ENCODE data around the gene KLRF1.

The KLRF1 gene

DNA sequence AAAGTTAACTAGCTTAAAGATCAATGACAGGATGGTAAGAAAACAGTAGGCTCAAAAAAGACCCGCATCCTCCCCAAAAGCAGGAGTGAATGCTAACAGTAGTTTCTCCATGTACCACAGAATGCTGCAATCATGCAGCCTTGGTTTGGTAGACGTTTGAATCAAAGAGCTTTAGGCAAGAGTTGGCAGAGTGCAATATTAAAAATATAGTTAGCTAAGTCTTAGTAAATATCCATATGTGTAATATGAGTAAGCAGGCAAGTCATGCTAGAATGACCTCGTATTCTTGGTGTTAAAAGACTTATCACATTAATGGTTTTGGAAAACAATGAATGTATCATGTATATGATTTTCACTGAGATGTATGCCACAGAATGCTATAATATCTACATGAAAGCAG lies 18.8 kb upstream of the KLRF1 start:
- no peak for DNase-seq (ENCODE audit: low read depth in 1 of 2, low spot score in 1 of 2)

DNA sequence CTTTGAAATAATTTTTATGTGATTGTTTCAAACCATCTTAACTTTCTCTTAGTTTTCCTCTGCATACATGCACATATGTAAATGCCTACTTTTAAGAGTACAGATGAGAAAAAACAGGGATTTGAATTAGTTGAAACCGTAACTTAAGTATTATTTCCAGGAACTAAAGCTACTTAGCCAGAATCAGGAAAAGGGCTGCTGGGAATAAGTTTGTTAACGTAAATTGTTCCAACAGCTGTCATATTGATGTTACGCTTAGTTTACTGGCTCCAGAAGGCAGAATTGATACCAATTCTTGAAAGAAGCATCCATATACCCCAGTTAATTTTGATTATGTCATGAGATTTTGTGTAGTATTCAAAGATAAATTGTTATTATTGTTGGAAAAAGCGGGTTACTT lies 17.9 kb upstream of the KLRF1 start:
- DNase-seq (ENCODE audit: low read depth in 1 of 2, low spot score in 1 of 2), result no peak

DNA sequence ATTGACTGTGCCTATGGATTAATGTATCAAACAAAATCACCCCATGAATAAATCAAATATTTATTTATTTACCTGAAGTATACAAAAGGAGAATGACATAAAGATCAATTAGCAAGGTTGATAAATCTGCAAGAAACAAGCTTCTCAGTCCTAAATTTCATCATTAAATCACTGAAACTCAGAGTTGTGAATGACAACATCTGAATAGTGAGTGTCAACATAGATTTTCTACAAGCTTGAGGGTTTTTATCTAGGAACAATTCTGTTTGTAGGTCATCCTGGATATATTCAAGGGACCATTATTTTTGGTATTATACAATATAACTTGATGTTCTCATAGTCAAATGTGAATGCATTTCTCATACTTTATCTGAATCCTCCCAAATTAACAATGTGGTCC lies 17.4 kb upstream of the KLRF1 start:
- DNase-seq (ENCODE audit: low read depth in 1 of 2, low spot score in 1 of 2), result no peak

DNA sequence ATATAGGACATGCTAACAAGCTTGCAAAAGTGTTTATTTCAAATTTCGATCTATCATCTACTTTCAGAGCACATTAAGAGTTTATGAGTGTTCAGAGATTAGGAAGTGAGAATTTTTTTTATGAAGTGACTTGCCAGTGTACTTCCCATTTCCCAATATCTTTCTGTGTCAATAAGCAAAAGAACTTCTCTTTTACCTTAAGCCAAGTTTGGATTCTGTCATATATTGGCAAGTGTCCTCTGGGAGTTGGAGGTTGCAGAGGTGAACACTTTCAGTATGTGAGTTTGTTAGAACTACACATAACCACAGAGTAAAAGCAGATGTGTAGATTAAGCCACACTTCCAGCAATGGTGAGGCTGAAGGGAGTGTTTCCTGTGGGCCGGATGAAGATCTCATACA lies 16.6 kb upstream of the KLRF1 start:
- no peak for DNase-seq (ENCODE audit: low read depth in 1 of 2, low spot score in 1 of 2)

DNA sequence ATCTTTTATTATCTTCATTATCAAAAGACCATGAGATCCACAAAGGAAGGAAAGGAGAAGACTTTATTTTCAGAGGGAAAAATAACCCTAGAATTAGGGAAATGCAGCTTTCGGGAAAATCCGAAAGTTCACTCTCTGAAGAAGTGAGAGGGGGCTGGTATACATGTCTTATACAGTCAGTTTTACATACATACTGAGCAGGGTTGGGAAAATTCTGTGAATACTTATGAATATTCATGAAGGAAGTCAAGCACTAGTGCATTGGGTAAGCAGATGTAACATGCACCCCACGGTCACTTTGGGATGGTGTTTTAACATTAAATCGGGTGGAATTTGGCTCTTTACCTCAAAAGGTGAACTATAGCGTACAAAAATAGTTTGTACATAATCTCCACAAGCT lies 15.7 kb upstream of the KLRF1 start:
- no peak for DNase-seq (ENCODE audit: low read depth in 1 of 2, low spot score in 1 of 2)

DNA sequence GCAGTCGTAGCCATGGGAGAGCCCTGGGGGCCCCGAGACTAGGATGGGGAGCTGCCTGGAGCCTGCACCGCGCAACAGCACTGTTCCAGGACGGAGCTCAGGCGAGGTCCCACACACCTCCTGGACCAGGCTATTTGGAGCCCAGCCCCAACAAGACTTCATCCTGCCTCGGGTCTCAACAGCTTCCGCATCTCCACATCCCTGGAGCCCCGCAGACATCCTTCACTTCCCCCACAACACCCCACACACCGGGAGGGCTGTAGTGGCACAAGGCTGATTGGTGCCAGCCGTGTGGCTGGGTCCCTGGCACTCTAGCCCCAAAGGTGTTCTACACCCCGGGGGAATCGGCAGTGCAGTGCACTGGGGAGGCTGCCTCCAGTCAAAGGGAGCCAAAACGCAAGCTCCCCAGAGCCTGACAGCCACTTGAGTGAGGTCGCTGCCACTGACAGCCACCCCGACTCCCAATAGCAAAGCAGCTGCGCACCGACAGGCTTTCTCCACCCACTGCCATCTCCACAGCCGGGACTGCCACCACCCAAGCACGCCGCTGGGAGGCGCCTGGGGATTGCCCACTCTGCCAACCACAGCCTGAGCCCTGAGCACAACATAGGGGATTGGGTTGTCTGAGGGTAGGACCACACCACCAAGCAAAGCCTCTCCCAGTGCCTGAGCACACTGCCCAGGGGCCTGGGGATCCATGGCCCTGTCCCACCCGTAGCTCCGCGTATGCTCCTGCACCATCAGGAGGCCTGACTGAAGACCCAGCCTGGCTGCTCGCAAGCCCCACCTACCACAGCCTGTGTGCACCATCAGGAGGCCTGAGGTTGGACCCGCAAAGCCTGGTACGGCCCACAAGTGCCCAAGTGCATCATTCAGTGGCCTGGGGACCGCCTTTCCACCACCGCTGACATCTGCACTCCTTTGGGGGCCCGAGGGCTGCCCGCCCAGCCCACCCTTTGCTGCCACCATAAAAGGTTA lies 13.2 kb upstream of the KLRF1 start:
- DNase-seq (ENCODE audit: low read depth in 1 of 2, low spot score in 1 of 2), result peak; percentile 90 to 92

DNA sequence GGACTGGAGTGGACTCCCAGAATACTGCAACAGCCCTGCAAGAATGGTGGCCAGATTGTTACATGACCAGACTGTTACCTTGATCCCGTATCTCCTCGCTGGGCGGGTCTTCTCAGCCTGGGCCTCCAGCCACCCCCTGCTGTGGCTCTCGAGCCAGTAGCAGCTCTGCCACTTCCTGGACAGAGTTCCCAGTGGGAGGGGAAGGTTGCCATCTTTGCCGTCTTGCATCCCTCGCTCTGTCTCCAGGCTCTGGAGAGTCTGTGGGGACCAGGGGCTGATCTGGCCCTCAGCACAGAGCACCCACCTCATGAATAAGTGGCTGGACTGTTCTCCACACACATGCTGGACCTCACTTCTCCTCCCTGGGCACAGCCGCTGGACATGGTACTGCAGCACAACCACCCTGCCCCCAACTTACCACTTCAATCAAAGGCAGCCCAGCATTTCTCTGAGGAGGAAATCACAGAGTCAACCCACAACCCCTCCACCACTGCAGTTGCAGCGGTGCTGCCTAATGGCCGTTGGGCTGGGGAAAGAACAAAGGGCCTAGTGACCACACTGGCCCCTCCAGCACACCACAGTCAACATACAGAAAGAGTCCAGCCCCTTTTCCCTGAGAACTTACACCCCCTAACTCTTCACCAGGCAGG lies 6.9 kb upstream of the KLRF1 start:
- DNase-seq (ENCODE audit: low read depth in 1 of 2, low spot score in 1 of 2), result no peak

DNA sequence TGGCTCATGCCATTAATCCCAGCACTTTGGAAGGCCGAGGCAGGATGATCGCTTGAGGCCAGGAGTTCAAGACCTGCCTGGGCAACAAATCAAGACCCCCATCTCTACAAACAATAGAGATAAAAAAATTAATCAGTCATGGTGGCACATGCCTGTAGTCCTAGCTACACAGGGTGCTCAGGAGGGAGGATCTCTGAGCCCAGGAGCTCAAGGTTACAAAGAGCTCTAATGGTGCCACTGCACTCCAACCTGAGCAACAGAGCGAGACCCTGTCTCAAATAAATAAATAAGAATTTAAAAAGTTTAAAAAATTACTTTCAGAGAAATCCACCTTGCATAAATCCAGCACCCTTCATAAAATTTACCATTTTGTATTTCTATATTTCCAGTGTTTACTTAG lies 2.2 kb downstream of the KLRF1 start:
- no peak for DNase-seq (ENCODE audit: low read depth in 1 of 2, low spot score in 1 of 2)

DNA sequence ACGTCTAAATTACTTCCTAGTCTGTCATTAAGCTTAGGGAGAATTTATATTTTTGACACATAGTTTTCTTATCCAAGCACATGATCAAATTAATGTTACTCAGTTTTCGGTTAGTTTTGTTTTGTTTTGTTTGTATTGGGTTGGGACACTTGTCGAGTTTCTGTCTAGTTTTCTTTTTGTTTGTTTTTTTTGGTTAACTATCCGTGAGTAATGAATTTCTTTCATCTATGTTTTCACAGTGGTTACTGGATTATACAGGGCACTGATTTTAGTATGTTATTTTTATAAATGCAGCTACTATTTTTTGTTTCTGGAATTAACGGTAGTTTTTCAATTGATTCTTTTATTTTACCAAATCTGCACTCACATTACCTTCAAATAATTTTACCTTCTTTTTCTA lies 2.7 kb downstream of the KLRF1 start:
- DNase-seq (ENCODE audit: low read depth in 1 of 2, low spot score in 1 of 2), result no peak

DNA sequence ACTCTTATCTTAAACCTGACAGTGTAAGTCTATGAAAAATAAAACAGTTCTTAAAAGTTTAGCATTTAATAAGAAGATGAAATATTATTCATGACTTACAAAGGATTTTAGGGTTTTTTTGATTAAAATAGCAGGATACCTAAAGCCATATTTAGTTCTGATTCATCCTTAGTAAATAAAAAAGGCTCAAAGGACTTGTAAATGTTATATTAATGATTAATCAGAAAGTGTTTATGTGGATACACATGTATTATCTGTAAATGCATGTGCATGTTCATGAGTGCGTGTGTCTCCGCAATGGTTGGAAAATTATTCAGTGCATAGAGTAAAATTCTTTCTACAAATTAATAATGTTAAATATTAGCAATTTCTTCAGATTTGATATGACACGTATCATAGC lies 4.4 kb downstream of the KLRF1 start:
- no peak for DNase-seq (ENCODE audit: low read depth in 1 of 2, low spot score in 1 of 2)

DNA sequence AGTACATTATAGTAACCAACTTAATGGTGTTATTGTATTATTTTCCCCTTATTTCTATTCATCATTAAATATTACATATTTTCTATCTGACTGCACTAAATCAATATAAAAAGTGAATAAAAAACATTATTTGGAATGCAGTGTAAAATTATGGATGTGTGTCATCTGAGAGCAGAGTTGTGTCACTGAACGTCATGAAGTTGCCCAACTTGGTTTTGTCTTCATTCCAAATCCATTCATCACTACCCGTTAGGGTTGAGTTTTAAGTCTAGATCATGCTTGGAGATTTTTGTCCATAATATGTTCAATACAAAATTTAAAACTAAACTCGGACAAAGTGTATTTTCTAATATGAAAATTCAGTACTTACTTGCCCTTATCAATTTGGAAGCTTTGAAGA lies 16.1 kb downstream of the KLRF1 start:
- no peak for DNase-seq (ENCODE audit: low read depth in 1 of 2, low spot score in 1 of 2)

DNA sequence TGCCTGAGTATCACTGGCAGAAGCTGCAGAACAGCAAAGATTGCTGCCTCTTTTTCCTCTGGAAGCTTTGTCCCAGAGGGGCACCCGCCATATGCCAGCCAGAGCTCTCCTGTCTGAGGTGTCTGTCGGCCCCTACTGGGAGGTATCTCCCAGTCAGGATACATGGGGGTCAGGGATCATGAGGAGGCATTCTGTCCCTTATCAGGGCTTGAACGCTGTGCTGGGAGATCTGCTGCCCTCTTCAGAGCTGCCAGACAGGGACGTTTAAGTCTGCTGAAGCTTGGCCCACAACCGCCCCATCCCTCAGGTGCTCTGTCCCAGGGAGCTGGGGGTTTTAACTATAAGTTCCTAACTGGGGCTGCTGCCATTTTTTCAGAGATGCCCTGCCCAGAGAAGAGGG lies 21.6 kb downstream of the KLRF1 start:
- no peak for DNase-seq (ENCODE audit: low read depth in 1 of 2, low spot score in 1 of 2)

DNA sequence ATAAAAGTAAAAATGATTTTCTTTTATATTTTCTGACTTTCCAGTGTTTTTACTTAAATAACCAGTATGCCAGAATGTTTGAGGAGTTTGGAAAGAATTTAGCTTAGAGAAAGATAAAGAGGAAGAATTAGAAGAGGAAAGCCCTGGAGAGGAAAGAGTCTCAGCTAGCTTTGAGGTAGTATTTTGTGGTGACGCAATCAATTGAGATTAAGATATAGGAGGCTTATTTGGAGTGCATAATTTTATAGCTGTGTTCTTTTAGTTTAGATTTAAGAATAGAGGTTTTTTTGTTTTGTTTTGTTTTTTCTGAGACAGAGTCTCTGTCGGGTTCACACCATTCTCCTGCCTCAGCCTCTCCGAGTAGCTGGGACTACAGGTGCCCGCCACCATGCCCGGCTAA lies 23.8 kb downstream of the KLRF1 start:
- DNase-seq (ENCODE audit: low read depth in 1 of 2, low spot score in 1 of 2), result no peak

DNA sequence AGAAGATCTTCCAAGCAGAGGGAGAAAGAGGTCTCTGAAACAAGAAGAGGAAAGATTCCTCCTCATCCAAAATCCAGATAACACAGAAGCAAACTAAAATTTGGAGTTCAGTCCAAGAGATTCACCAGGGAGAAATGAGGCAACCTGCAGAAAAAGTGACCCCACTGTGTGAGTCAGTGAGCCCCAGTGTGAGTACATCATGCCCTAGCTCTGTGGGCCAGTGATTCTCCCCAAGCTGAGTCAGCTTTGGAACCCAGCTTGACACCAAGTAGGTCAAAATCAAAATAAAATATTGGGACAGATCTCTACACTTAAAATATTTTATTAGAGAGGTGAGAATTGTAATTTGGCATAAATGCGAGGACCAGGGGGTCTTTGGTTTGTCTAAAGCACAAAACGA lies 24.6 kb downstream of the KLRF1 start:
- no peak for DNase-seq (ENCODE audit: low read depth in 1 of 2, low spot score in 1 of 2)

DNA sequence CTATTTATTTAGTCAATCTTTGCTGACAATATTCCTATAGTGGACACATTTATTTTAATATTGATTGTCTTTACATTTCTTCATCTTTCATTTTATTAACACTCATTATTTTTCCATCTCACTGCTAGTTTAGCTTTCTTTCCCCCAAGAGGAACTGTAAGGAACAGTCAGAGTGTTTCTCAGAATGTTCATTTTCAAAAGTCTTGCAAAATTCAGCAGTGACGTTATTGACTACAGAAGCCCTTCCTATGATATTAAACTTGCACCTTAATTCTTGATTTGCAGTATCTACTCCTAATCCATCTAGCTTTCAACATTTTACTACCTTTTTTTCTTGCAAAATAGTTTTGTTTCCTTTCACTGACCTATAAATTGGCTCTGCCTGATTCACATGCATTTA lies 28.9 kb downstream of the KLRF1 start:
- DNase-seq (ENCODE audit: low read depth in 1 of 2, low spot score in 1 of 2), result no peak

DNA sequence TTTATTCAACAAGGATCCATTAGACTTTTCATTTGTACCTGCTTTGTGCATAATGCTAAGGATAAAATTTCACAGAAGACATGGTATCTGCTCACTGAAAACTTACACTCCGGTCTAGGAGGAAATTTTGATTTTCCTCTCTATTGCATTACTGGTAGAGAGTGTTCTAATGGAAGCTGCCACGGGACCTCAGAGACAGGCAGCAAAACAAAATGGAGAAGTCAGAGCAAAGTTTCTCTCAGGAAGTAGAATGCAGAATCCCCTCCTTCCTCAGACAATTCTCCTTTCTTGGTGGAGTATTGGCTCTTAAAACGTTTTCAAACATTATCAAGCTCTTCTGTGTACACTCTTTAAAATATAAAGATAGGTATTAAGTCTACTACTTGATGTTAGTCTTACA lies 29.6 kb downstream of the KLRF1 start:
- DNase-seq (ENCODE audit: low read depth in 1 of 2, low spot score in 1 of 2), result no peak

DNA sequence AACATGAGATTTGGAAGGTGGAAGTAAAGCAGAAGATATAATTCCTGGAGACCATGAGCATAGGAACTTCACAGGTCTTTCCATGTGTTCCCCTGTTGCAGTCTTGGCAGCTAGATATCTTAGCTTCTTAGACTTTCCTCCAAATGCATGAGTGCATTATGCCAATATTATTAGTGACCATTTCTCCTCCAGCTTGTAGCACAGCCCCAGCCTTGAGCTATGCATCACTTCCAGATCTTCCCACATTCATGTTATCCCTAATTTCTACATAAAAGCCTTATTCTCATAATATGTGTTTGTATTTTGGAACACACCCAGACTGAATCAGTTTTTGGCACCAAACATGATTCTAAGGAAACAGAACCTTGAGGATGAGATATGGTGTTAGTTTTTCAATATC lies 30.9 kb downstream of the KLRF1 start:
- no peak for DNase-seq (ENCODE audit: low read depth in 1 of 2, low spot score in 1 of 2)

DNA sequence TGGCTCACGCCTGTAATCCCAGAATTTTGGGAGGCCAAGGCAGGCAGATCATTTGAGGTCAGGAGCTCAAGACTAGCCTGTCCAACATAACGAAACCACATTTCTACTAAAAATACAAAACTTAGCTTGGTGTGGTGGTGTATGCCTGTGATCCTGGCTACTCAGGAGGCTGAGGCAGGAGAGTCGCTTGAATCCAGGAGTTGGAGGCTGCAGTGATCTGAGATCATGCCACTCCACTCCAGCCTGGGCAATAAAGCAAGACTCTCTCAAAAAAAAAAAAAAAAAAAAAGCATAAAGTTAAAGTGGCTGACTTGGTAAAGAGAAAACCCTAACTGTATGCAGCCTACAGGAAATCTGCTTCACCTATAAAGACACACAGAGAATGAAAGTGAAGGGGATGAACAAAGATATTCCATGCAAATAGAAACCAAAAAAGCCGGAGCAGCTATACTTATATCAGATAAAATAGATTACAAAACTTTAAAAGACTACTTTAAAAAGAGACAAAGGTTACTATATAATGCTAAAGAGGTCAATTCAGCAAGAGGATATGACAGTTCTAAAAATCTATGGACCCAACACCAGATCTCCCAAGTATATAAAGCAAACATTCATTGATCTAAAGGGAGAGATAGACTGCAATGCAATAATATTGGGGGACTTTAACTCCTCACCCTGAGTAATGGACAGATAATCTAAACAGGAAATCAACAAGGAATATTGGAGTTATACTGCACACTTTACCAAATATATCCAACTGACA lies 37.8 kb downstream of the KLRF1 start:
- no peak for DNase-seq (ENCODE audit: low read depth in 1 of 2, low spot score in 1 of 2)

DNA sequence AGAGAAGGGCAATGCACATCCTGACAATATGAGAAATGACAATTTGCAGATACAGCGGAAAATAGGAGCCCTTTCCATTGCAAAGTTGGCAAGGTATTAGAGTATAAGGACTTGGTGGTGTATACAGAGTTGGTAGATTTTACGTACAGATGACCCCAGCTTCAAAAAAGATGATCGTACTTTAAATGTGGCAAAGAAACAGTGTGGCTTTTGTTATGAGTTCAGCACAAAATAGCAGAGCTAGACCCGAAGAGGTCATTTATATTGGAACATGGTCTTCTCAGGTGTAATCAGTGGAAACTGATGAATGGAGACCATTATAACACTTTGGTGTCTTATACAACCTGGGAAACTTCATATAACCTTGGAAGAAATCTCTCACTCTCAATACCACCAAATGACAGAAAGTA lies 39.6 kb downstream of the KLRF1 start:
- DNase-seq (ENCODE audit: low read depth in 1 of 2, low spot score in 1 of 2), result no peak

DNA sequence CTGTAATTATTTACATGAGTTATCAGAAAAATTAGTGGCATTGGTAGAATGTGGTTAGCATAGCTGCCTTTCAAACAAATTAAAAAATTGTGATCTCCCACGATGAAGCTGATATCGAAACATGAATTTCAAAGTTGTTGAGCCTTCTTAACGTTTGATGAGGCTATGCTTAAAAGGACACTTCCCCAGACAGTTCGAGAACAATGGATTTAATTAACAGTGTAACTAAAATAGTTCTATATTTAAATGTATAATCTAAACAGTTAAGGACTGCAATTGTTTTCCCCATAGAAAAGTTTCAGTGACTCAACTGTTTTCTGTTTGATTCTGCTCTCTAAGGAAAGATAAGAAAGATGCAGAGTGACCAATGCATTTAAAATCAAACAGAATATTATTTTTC lies 40.2 kb downstream of the KLRF1 start:
- no peak for DNase-seq (ENCODE audit: low read depth in 1 of 2, low spot score in 1 of 2)

DNA sequence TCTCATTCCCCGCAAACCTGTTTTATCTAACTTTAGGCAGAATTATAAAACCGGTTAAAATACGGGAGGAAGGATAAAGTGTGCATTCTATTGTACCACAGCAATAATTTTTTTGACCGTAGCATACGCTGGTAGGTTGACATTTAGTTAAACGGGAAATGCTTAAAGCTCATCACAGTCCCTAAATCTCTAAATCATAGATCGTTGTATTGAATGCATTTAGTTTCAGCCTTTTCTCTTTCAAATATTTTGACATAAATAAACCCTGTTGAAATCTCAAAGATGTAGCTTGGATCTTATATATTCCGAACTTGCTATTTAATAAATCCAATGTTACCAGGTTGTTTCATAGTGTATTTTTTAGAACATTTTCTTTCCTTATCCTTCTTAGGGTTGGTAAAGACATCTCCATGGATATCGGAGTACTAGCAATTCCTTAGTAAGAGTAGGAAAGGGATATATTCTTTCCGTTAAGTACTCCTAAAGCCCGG lies 41.1 kb downstream of the KLRF1 start:
- no peak for DNase-seq (ENCODE audit: low read depth in 1 of 2, low spot score in 1 of 2)

DNA sequence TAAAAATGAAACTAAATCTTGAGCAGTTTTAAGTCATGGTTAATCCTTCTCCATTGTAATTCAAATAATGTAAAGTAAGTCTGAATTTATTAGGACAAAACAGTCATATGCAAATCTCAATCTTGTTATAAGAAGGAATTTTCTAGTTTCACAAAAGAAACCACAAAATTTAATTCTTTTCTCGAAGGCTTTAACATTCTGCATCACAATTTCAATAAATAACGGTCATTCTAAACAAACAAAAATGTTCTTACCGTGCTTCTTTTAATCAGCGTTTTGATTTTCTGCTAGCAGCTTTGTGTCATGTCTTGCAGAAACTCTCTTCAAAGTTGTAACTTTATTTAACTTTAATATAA lies 41.6 kb downstream of the KLRF1 start:
- DNase-seq (ENCODE audit: low read depth in 1 of 2, low spot score in 1 of 2), result no peak

Measured in activated CD4-positive, alpha-beta T cell treated with anti-CD3 and anti-CD28 coated beads, Interleukin-2, amount 50 U/mL, for 24 hours (primary cell).